Colonic mucosa (tissue), 4 donors: ENCODE results near the gene FTCDNL1. TPM values are rescaled to one million over a fixed set of nuclear protein-coding genes. Genes with fewer than 3 reads are reported as not detected.

ENCODE experiments used
- DNase-seq: peaks from one replicate; pipeline ENCODE4 v3.0.0-alpha.2; 2020
- H3K27ac ChIP-seq: fragments of 200-600 bp; one replicate; pipeline ENCODE4 v1.8.0; 2021
- H3K27me3 ChIP-seq: fragments of 200-600 bp; one replicate; pipeline ENCODE4 v1.8.0; 2021
- H3K36me3 ChIP-seq: fragments of 200-600 bp; one replicate; pipeline ENCODE4 v1.8.0; 2021
- H3K4me1 ChIP-seq: fragments of 200-600 bp; one replicate; pipeline ENCODE4 v1.8.0; 2021; ENCODE audit warnings: mild to moderate bottlenecking
- H3K4me3 ChIP-seq: fragments of 200-600 bp; one replicate; pipeline ENCODE4 v1.8.0; 2021
- H3K9ac ChIP-seq, 2 donors: one replicate each; pipeline ENCODE4 v1.7.0; 2013; ENCODE audit warnings: control low read depth in 2 of 2, low read depth in 2 of 2, low read length in 2 of 2
- H3K9me3 ChIP-seq: fragments of 200-600 bp; one replicate; pipeline ENCODE4 v1.8.0; 2021
- intact Hi-C: fragments of 100-400 bp; cut with DNase I; formaldehyde crosslinking; loops from one replicate; pipeline ENCODE4 v1.14.1; 2022
- total RNA-seq, 2 donors: library from RNA; stranded (reverse); fragmentation: NEBNext Ultra II Directional in 1 of 2; extraction: Animal tissue kit (Norgen Biotek cat#: 25700) in 1 of 2; gene quantifications; one replicate each; pipeline ENCODE4 v1.2.1, GENCODE V29; 2021
- TF ChIP-seq, protein P1 (sequence below): fragments of 200-600 bp; IDR thresholded peaks from one replicate; pipeline ENCODE4 v1.8.0; 2022; ENCODE audit warnings: antibody characterized with exemption, mild to moderate bottlenecking
- donor health status: healthy.
- donor health status: DM: no; HTN: no; CAD: no.
- donor health status: DM: no; HTN: no; CAD: no.

The FTCDNL1 gene
- total RNA-seq, 2 donors from 2014 or later, result 1.3 to 1.8 TPM

DNA sequence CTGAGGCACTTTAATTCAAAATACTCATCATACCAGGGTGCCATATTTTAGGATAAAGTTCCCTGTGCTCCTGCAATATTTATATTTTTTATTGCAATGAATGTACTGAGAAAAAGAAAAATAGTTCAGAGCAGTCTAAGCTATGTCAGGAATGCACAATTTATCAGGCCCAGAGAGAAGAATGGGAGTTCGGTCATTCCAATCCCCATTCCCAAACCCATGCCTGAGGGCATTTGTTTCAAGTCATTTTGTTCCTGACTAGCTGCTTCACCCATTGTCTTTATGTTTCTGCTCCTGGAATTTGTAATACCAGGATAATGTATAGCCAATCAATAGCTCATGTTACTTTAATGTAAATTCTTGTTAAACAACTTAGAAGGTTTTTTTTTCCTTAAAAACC lies 24.4 kb upstream of the FTCDNL1 start:
- TF ChIP-seq, protein P1, sequence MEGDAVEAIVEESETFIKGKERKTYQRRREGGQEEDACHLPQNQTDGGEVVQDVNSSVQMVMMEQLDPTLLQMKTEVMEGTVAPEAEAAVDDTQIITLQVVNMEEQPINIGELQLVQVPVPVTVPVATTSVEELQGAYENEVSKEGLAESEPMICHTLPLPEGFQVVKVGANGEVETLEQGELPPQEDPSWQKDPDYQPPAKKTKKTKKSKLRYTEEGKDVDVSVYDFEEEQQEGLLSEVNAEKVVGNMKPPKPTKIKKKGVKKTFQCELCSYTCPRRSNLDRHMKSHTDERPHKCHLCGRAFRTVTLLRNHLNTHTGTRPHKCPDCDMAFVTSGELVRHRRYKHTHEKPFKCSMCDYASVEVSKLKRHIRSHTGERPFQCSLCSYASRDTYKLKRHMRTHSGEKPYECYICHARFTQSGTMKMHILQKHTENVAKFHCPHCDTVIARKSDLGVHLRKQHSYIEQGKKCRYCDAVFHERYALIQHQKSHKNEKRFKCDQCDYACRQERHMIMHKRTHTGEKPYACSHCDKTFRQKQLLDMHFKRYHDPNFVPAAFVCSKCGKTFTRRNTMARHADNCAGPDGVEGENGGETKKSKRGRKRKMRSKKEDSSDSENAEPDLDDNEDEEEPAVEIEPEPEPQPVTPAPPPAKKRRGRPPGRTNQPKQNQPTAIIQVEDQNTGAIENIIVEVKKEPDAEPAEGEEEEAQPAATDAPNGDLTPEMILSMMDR, result no peak
- Histone ChIP-seq H3K27ac (no peak overlapping the region), H3K4me3 (no peak overlapping the region), H3K36me3 (no peaks in the 10 kb centered on the region), H3K9me3 (no peaks in the 10 kb centered on the region), H3K9ac (no peak overlapping the region), H3K4me1 (no peaks in the 10 kb centered on the region), H3K27me3 (no peaks in the 10 kb centered on the region)
- DNase-seq, result no peak
- intact Hi-C loops, result no loop called here

DNA sequence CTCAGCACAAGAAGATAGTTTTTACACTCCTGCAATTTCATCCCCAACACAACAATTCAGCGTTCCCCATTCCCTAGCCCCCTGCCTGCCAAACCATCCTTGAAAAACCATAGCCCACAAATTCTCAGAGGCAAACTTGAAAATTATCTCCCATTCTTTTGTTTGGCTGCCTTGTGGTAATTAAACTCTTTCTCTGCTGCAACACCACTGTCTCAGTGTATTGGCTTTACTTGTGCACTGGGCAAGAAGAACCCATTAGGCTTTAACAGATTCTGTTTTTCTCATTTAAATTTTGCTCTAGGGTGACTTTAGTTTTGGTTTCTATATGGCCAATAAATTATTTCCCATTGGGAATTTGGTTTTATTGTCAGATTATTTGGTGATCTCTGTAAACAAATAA lies 23.2 kb upstream of the FTCDNL1 start:
- H3K27me3 ChIP-seq, result no peaks in the 10 kb centered on the region
- H3K36me3 ChIP-seq, result no peaks in the 10 kb centered on the region
- no peak overlapping the region for H3K27ac ChIP-seq
- no peak for DNase-seq
- H3K9ac ChIP-seq, result no peak overlapping the region
- H3K4me1 ChIP-seq, result no peaks in the 10 kb centered on the region
- H3K9me3 ChIP-seq, result no peaks in the 10 kb centered on the region
- intact Hi-C loops, result no loop called here
- H3K4me3 ChIP-seq, result no peak overlapping the region
- TF ChIP-seq, protein P1, result no peak

DNA sequence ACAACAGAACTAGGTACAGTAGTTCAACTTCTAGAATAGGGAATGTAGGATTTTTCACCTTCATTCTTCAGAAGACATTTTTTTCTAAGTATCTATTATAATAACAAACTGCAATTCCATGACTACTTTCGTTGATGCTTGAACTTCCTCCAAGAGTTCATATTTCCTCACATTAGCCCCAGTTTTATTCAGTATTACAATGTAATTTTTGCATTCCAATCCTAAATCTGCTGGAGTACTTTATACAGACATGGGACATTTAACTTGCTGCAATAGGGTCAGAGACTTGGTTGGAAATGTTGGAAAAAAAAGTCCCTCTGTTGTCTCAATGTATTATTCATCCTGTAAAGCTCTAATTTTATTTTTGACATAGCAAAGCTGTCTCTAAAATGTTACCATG lies 19.6 kb upstream of the FTCDNL1 start:
- Histone ChIP-seq H3K9ac (no peak overlapping the region), H3K9me3 (no peaks in the 10 kb centered on the region), H3K27ac (no peak overlapping the region), H3K4me3 (no peak overlapping the region), H3K4me1 (no peaks in the 10 kb centered on the region), H3K36me3 (no peaks in the 10 kb centered on the region), H3K27me3 (no peaks in the 10 kb centered on the region)
- intact Hi-C loops, result no loop called here
- DNase-seq, result no peak
- TF ChIP-seq, protein P1, result no peak

DNA sequence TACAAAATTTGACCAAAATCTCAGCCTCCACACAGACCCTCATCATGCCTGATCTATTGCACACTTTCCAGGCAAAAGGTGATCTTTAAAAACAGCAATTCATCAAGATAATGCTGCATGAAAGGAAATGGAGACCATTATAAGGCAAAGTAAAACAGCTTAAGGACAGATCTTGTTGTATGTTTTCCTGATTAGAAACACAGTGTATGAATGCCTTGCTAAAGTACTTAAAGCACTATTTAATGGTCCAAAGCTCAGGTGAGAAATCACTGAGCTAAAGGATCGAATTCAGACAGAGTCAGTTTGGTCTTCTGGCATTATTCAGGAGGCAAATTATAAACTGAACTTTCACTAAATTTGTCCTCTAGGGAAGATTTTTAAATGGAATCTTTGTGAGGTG lies 18.7 kb upstream of the FTCDNL1 start:
- Histone ChIP-seq H3K9me3 (no peaks in the 10 kb centered on the region), H3K4me3 (no peak overlapping the region), H3K4me1 (no peaks in the 10 kb centered on the region), H3K27me3 (no peaks in the 10 kb centered on the region), H3K9ac (no peak overlapping the region), H3K27ac (no peak overlapping the region), H3K36me3 (no peaks in the 10 kb centered on the region)
- intact Hi-C loops, result no loop called here
- TF ChIP-seq, protein P1, result no peak
- no peak for DNase-seq

DNA sequence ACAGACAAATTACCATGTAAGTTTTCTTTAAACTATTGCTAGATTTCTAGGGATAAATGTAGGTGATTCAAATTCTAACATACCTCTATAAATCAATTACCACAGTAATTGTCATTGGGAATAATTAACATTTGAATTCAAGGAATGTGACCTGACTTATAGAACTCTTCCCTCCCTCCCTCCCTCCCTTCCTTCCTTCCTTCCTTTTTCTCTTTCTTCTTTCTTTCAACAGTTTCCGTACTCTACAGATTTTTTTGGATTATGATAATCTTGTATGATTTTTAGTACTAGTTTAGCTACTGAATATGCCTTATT lies 18.2 kb upstream of the FTCDNL1 start:
- no peaks in the 10 kb centered on the region for H3K4me1 ChIP-seq
- no peaks in the 10 kb centered on the region for H3K9me3 ChIP-seq
- H3K4me3 ChIP-seq, result no peak overlapping the region
- intact Hi-C loops, result no loop called here
- H3K9ac ChIP-seq, result no peak overlapping the region
- TF ChIP-seq, protein P1, result no peak
- H3K27me3 ChIP-seq, result no peaks in the 10 kb centered on the region
- DNase-seq, result no peak
- H3K36me3 ChIP-seq, result no peaks in the 10 kb centered on the region
- H3K27ac ChIP-seq, result no peak overlapping the region
